Right cardiac atrium (tissue), 5 donors: ENCODE measurements around the gene PTPA. TPM values are rescaled to one million over a fixed set of nuclear protein-coding genes. Genes with fewer than 3 reads are reported as not detected.

Source experiments
- ATAC-seq, 2 donors: fragments of 200-7000 bp; cut with Tn5 transposase; one replicate each; pipeline versions ENCODE4 v1.8.0 to v1.9.1; 2020; ENCODE audit warnings: moderate library complexity in 2 of 2, mild to moderate bottlenecking in 1 of 2
- DNase-seq, 3 donors: peaks; one replicate each; pipeline ENCODE4 v3.0.0-alpha.2; 2020
- H3K27ac ChIP-seq: one replicate; pipeline ENCODE4 v1.5.1; 2013; ENCODE audit warnings: mild to moderate bottlenecking, low read length, control low read depth, moderate library complexity
- H3K27me3 ChIP-seq: one replicate; pipeline ENCODE4 v1.6.1; 2013; ENCODE audit not compliant: control insufficient read depth, insufficient read depth
- H3K4me1 ChIP-seq: one replicate; pipeline ENCODE4 v1.6.1; 2013; ENCODE audit warnings: low read length; ENCODE audit not compliant: control insufficient read depth, insufficient read depth
- H3K4me3 ChIP-seq: one replicate; pipeline ENCODE4 v1.5.1; 2013; ENCODE audit warnings: low read length, control low read depth
- H3K9me3 ChIP-seq: one replicate; pipeline ENCODE4 v1.6.1; 2013; ENCODE audit warnings: low read length; ENCODE audit not compliant: control insufficient read depth
- WGBS: extraction: QIAGEN DNeasy Blood & Tissue Kit; methylation state at CpG from one replicate; pipeline ENCODE4 v1.1.7; 2013; 5-methylcytosine and 5-hydroxymethylcytosine counted together
- intact Hi-C, 4 donors: fragments of 100-400 bp; cut with DNase I; formaldehyde crosslinking; loops; one replicate each; pipeline versions ENCODE4 v1.11.0 to v1.14.0; 2022 to 2023
- polyA plus RNA-seq: library from polyadenylated mRNA; stranded (reverse); fragments of 200-250 nt; gene quantifications from one replicate; pipeline ENCODE4 v1.2.3, GENCODE V29; 2013
- total RNA-seq, 4 donors: library from RNA; stranded (reverse); fragmentation: NEBNext Ultra II Directional; extraction: Animal tissue kit (Norgen Biotek cat#: 25700); gene quantifications; one replicate each; pipeline ENCODE4 v1.2.1, GENCODE V29; 2021
- donor health status: healthy with polysubstance abuse.
- donor health status: DM: no; HTN: yes; CAD: no.
- donor health status: DM: no; HTN: no; CAD: no.
- donor health status: DM: no; HTN: yes; CAD: no; lungs with severe emphysema.
- donor health status: DM: yes; HTN: yes; CAD: no.

Gene PTPA
- total and polyA plus RNA-seq, 5 donors: 115 to 170 (median 147) TPM

DNA sequence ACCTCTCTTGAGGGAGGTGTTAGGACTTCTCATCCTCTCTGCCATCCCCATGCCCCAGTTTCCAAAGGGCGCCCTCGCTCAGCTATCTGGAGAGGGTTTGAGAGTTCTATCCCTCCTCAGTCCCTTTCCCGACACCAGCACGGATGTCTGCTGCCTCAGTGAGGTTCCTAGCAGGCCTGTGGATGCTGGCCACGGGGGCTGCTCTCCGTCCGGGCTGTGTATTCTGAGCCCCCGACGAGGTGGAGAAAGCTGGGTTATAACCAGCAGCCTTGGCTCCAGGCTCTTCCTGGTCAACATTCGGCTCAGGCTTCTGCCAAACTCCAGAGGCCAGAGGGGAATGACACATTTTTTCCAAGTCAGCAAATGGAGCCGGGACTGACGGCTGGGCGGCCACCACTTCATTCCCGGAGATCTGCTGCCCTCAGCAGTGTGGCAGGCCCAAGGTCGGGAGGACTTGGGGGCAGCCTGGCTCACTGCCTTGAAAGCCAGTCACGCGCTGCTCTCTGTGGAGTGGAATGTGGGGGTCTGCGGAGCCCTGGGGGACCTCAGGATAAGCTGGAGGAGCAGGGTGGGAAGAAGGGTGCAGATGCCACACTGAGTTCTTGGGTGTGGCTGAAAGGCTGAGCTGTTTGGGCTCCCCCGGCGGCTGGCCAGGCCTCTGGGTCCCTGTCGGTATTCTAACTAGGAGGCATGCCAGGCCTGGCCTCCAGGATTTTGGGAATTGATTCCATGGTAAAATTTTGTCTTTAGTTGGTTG is 27.4 kb downstream of the PTPA start:
- ATAC-seq: peak; percentile 49 to 61
- Histone ChIP-seq H3K27ac (peak overlapping the region; percentile 97), H3K27me3 (no peaks in the 10 kb centered on the region), H3K4me3 (no peak overlapping the region), H3K4me1 (peaks cover 20% of the 10 kb centered on the region), H3K9me3 (no peaks in the 10 kb centered on the region)
- intact Hi-C loops: loop anchor here (2.0 to 10.0 kb wide), 5 partner anchors 39 to 646 kb away; partner anchors contain the start of gene IER5L (in 1 of the 4)
- WGBS: 15% methylated on average over 21 of the region's 21 CpGs
- peak; percentile 84 to 91 (median 89) for DNase-seq

- peak overlapping the region; percentile 100 for H3K27ac ChIP-seq
- intact Hi-C loops: loop anchor here (2.0 to 10.0 kb wide), 5 partner anchors 38 to 645 kb away; partner anchors contain the start of gene IER5L (in 1 of the 4)
- H3K4me1 ChIP-seq: peaks cover 26% of the 10 kb centered on the region
- no peaks in the 10 kb centered on the region for H3K9me3 ChIP-seq
- peak overlapping the region; percentile 38 for H3K4me3 ChIP-seq
- WGBS: 3% methylated on average over 13 of the region's 13 CpGs
- no peaks in the 10 kb centered on the region for H3K27me3 ChIP-seq
- DNase-seq (peak; percentile 78 to 88 (median 85)), ATAC-seq (peak; percentile 63 to 70)
These were observed 28.2 kb downstream of the PTPA start for GRCh38 chr9:129139233-129139992.

GRCh38 chr9:129139993-129140396 is 28.8 kb downstream of the PTPA start:
- H3K27me3 ChIP-seq: no peaks in the 10 kb centered on the region
- peak overlapping the region; percentile 3 for H3K4me3 ChIP-seq
- under 1% methylated on average over 11 of the region's 11 CpGs for WGBS
- ATAC-seq (peak; percentile 79 to 81), DNase-seq (peak; percentile 94 to 96 (median 95))
- intact Hi-C loops: loop anchor here (2.0 to 10.0 kb wide), 8 partner anchors 35 to 645 kb away; partner anchors contain the start of gene IER5L (in 1 of the 4)
- peak overlapping the region; percentile 96 for H3K27ac ChIP-seq
- no peaks in the 10 kb centered on the region for H3K9me3 ChIP-seq
- peaks cover 26% of the 10 kb centered on the region for H3K4me1 ChIP-seq

GRCh38 chr9:129140397-129141065 is 29.3 kb downstream of the PTPA start:
- peak overlapping the region; percentile 96 for H3K27ac ChIP-seq
- peak overlapping the region; percentile 3 for H3K4me3 ChIP-seq
- WGBS: 8% methylated on average over 8 of the region's 8 CpGs
- DNase-seq (peak; percentile 48 to 78 (median 77)), ATAC-seq (peak; percentile 2 to 9)
- H3K27me3 ChIP-seq: no peaks in the 10 kb centered on the region
- H3K4me1 ChIP-seq: peaks cover 26% of the 10 kb centered on the region
- no peaks in the 10 kb centered on the region for H3K9me3 ChIP-seq
- intact Hi-C loops: loop anchor here in 2 of 4 donors (2.0 to 10.0 kb wide), 3 partner anchors 34 to 357 kb away; no protein-coding TSS in a partner anchor

GRCh38 chr9:129141066-129142041 is 30.1 kb downstream of the PTPA start:
- H3K27ac ChIP-seq: peak overlapping the region; percentile 96
- H3K9me3 ChIP-seq: no peaks in the 10 kb centered on the region
- intact Hi-C loops: loop anchor here in 2 of 4 donors (2.0 to 10.0 kb wide), 3 partner anchors 33 to 356 kb away; no protein-coding TSS in a partner anchor
- H3K4me3 ChIP-seq: peak overlapping the region; percentile 3
- WGBS: 6% methylated on average over 13 of the region's 13 CpGs
- H3K4me1 ChIP-seq: peaks cover 31% of the 10 kb centered on the region
- ATAC-seq (peak; percentile 9 to 10), DNase-seq (peak; percentile 77 to 88 (median 80))
- no peaks in the 10 kb centered on the region for H3K27me3 ChIP-seq

DNA sequence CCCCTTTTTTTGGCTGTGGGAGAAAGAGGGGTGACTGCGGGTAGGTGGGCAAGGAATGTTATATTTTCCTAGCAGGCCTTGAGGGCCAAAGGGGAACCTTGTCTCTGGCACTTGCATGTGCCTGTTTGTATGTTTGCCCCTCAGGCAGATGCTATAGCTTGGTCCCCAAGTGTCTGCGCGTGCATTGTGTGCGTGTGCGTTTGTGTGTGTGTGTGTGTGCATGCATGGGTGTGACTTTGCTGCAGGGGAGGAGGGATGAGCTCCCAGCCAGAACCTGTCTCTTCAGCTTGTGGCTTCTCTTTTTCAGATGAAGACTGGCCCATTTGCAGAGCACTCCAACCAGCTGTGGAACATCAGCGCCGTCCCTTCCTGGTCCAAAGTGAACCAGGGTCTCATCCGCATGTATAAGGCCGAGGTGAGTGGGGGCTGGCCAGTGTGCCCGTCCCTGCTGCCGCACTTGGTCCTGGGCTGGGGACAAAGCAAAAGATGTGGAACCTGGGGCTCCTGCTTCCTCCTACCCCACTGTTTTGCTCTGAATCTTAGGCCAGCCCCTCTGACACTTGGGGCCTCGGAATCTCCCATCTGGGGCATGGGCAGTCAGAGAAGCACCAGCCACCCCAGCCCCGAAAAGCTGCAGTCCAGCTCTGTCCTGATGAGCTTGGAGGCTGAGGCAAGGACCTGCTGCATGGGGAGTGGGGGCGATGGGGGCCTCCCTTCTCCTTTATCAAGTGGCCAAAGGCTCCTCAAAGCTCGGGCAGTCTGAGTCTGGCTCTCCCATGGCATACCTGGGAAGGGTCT is 31.1 kb downstream of the PTPA start:
- DNase-seq: peak in 1 of 3 donors; percentile 61
- Histone ChIP-seq H3K27ac (peak overlapping the region; percentile 88), H3K9me3 (no peaks in the 10 kb centered on the region), H3K4me3 (no peak overlapping the region), H3K4me1 (peaks cover 32% of the 10 kb centered on the region), H3K27me3 (no peaks in the 10 kb centered on the region)
- 39% methylated on average over 15 of the region's 15 CpGs for WGBS
- no peak for ATAC-seq
- intact Hi-C loops: loop anchor here in 2 of 4 donors (5.0 to 10.0 kb wide), 2 partner anchors 342 to 355 kb away; no protein-coding TSS in a partner anchor

GRCh38 chr9:129143031-129143927 is 32.1 kb downstream of the PTPA start:
- DNase-seq (peak; percentile 92 to 96 (median 96)), ATAC-seq (peak; percentile 23 to 59)
- Histone ChIP-seq H3K4me3 (no peak overlapping the region), H3K27me3 (no peaks in the 10 kb centered on the region), H3K27ac (peak overlapping the region; percentile 95), H3K9me3 (no peaks in the 10 kb centered on the region), H3K4me1 (peaks cover 30% of the 10 kb centered on the region)
- intact Hi-C loops: loop anchor here in 2 of 4 donors (5.0 to 10.0 kb wide), 2 partner anchors 342 to 354 kb away; no protein-coding TSS in a partner anchor
- 11% methylated on average over 14 of the region's 14 CpGs for whole genome bisulfite sequencing

GRCh38 chr9:129145316-129145715 is 34.1 kb downstream of the PTPA start:
- intact Hi-C loops: loop anchor here in 1 of 4 donors (10.0 kb wide), 1 partner anchor 339 kb away; no protein-coding TSS in a partner anchor
- DNase-seq: peak in 2 of 3 donors; percentile 43 to 74
- no peak overlapping the region for H3K4me3 ChIP-seq
- no peaks in the 10 kb centered on the region for H3K9me3 ChIP-seq
- no peaks in the 10 kb centered on the region for H3K27me3 ChIP-seq
- ATAC-seq: no peak
- WGBS: 48% methylated on average over 2 of the region's 2 CpGs
- peak overlapping the region; percentile 75 for H3K27ac ChIP-seq
- peaks cover 26% of the 10 kb centered on the region for H3K4me1 ChIP-seq
